RWPE2 (cell line): Measurements from ENCODE around the gene CDHR2.

ENCODE experiments used
- ATAC-seq: fragments of 200-7000 bp; cut with Tn5 transposase; 3 replicates; pipeline ENCODE4 v1.9.1; 2021; ENCODE audit warnings: low read depth
- DNase-seq: peaks from one replicate; pipeline ENCODE4 v3.0.0-alpha.2; 2020; ENCODE audit warnings: low spot score
- H3K27ac ChIP-seq: fragments of 450-650 bp; 2 replicates; pipeline ENCODE4 v1.5.1; 2017; ENCODE audit warnings: mild to moderate bottlenecking; ENCODE audit not compliant: poor library complexity, severe bottlenecking
- H3K27me3 ChIP-seq: fragments of 250-450 bp; sonication (Bioruptor Pico); 2 replicates; pipeline ENCODE4 v1.5.1; 2021; ENCODE audit warnings: mild to moderate bottlenecking, moderate library complexity; ENCODE audit not compliant: insufficient read depth, poor library complexity, severe bottlenecking
- H3K36me3 ChIP-seq: fragments of 250-450 bp; sonication (Bioruptor Pico); 2 replicates; pipeline ENCODE4 v1.5.1; 2020; ENCODE audit warnings: low read depth, mild to moderate bottlenecking, moderate library complexity
- H3K4me1 ChIP-seq: fragments of 250-450 bp; sonication (Bioruptor Pico); 2 replicates; pipeline ENCODE4 v1.5.1; 2021; ENCODE audit warnings: mild to moderate bottlenecking, moderate library complexity; ENCODE audit not compliant: insufficient read depth, poor library complexity, severe bottlenecking
- H3K4me3 ChIP-seq: fragments of 250-450 bp; sonication (Bioruptor Pico); 2 replicates; pipeline ENCODE4 v1.5.1; 2021; ENCODE audit warnings: mild to moderate bottlenecking, moderate library complexity; ENCODE audit not compliant: severe bottlenecking
- H3K9me3 ChIP-seq: fragments of 250-450 bp; sonication (Bioruptor Pico); 2 replicates; pipeline ENCODE4 v1.5.1; 2021; ENCODE audit warnings: mild to moderate bottlenecking, moderate library complexity; ENCODE audit not compliant: severe bottlenecking
- CTCF ChIP-seq: fragments of 450-650 bp; IDR thresholded peaks from one replicate; pipeline ENCODE4 v1.5.1; 2017; ENCODE audit warnings: mild to moderate bottlenecking, moderate library complexity; ENCODE audit not compliant: poor library complexity, severe bottlenecking

Gene CDHR2

GRCh38 chr5:176530983-176531901 is 17.9 kb upstream of the CDHR2 start:
- ATAC-seq (0 out of 3 replicates have a peak, but pooled peaks have one; percentile 6), DNase-seq (no peak)
- no peak overlapping the region for H3K4me3 ChIP-seq
- H3K36me3 ChIP-seq: peaks cover 50% of the 10 kb centered on the region
- peaks cover 22% of the 10 kb centered on the region for H3K4me1 ChIP-seq
- no peak for TF ChIP-seq CTCF
- no peaks in the 10 kb centered on the region for H3K9me3 ChIP-seq
- no peak overlapping the region for H3K27ac ChIP-seq
- H3K27me3 ChIP-seq: no peaks in the 10 kb centered on the region

GRCh38 chr5:176531902-176532493 is 17.1 kb upstream of the CDHR2 start:
- Histone ChIP-seq H3K27ac (no peak overlapping the region), H3K9me3 (no peaks in the 10 kb centered on the region), H3K4me1 (peaks cover 22% of the 10 kb centered on the region), H3K36me3 (peaks cover 44% of the 10 kb centered on the region), H3K27me3 (no peaks in the 10 kb centered on the region), H3K4me3 (no peak overlapping the region)
- ATAC-seq (no peak), DNase-seq (no peak)
- TF ChIP-seq CTCF: no peak

- peaks cover 41% of the 10 kb centered on the region for H3K36me3 ChIP-seq
- peak overlapping the region; percentile 85 for H3K27ac ChIP-seq
- DNase-seq: no peak
- peaks cover 22% of the 10 kb centered on the region for H3K4me1 ChIP-seq
- no peak for TF ChIP-seq CTCF
- H3K4me3 ChIP-seq: no peak overlapping the region
- ATAC-seq: no peak
- H3K27me3 ChIP-seq: no peaks in the 10 kb centered on the region
- no peaks in the 10 kb centered on the region for H3K9me3 ChIP-seq
Observed at GRCh38 chr5:176532795-176533194, 16.3 kb upstream of the CDHR2 start.

- Histone ChIP-seq H3K4me3 (no peak overlapping the region), H3K27ac (peak overlapping the region; percentile 85), H3K27me3 (no peaks in the 10 kb centered on the region), H3K4me1 (peaks cover 25% of the 10 kb centered on the region), H3K36me3 (peaks cover 36% of the 10 kb centered on the region), H3K9me3 (no peaks in the 10 kb centered on the region)
- no peak for TF ChIP-seq CTCF
- DNase-seq (no peak), ATAC-seq (no peak)
Observed at GRCh38 chr5:176533390-176533789, 15.8 kb upstream of the CDHR2 start.
